Superior temporal gyrus (tissue), 1 donor: ENCODE measurements around the gene TMEM33.
"Not testable (repeated sequence)": the region's sequence is repeated elsewhere in the genome, so short reads cannot be mapped to it uniquely, and the experiment has no call there.

ENCODE experiments used
- DNase-seq: peaks from one replicate; pipeline ENCODE4 v3.0.0-alpha.2; 2016; ENCODE audit errors: extremely low spot score

The TMEM33 gene

DNA sequence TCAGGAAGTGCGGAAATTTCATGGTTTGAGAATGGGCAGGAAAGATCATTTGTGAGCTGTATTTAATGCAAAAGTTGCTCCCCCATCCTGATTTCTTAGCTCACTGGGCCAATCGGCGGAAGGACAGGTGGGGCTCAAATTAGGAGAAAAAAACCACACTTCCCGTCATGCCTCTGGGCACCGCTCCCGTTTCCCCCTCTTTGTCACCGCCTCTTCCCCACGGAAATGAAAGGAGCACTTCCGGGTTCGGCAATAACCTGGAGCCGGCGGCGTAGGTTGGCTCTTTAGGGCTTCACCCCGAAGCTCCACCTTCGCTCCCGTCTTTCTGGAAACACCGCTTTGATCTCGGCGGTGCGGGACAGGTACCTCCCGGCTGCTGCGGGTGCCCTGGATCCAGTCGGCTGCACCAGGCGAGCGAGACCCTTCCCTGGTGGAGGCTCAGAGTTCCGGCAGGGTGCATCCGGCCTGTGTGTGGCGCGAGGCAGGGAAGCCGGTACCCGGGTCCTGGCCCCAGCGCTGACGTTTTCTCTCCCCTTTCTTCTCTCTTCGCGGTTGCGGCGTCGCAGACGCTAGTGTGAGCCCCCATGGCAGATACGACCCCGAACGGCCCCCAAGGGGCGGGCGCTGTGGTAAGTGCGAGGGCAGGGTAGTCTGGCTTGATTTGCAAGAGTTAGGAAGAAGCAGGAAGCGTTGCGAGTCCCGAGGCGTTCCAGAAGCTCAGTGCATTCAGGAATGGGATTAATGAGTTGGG lies at the start of gene TMEM33:
Gene TMEM33, plus strand, starts transcription at position 529 of the 751 bp plus-strand sequence. Its CDS starts 56 bp downstream, at position 585.
- peak; percentile 96 for DNase-seq

- DNase-seq: no peak
Measured at GRCh38 chr4:41885456-41885855, 49.8 kb upstream of the TMEM33 start.

- no peak for DNase-seq
Measured at GRCh38 chr4:41887277-41887676, 48.0 kb upstream of the TMEM33 start.

DNA sequence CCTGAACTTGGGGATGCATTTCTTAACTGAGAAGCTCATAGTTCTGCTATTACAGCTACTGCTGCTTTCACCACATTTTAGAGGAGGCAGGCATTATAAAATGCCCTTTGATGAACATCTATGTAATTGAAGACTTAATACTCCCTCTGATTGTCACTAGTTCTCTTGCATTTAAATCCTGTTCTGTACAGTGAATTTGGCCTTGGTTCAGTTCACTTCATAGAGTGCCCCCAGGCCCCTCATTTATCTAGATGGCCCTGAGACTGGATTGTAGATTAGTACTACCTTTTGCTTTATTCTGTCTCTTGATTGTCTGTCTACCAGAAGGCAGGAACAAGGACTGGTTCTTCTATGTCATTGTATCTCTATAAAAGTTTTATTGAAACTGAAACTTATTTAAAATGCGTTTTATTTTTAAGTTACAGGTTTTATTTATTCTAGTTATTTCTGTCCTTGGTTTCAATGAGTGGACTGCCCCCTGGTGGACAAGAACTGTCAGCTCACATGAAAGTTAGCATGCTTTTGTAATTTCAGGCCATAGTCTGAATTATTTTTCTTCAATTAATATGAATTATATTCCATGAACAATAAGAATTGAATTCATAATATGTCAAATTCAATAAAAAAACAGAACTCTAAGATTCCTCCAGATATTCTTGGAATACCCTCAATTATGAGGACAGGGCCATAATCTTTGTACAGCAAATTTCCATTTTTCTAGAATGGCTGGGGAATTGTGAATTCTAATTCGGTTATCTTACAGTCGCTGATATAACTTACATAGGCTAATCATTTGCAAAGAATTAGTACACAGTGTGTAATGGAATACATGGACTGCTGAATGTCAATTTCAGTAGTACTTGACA lies 47.2 kb upstream of the TMEM33 start:
- peak; percentile 79 for DNase-seq

- DNase-seq: no peak
Measured at GRCh38 chr4:41888687-41889074, 46.5 kb upstream of the TMEM33 start.

GRCh38 chr4:41889317-41889716 lies 45.9 kb upstream of the TMEM33 start:
- no peak for DNase-seq

DNA sequence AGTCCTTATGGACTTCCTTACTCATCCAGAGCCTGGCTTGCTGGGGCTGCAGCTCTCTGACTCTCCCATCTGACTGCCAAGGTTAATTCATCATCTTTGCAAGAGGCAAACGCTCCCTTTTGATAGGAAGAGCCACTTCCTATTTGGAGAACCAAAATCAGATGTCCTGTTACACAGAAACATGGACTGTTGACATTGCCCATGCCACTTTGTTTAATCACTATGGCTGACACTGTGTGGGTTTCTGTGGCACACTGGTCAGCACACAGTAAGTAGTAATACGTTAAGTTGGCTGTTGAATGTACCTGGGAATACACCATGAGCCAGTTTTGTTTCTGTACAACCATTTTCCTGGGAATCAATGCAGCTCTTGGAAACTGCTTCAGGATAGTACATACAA lies 45.1 kb upstream of the TMEM33 start:
- DNase-seq: no peak

DNA sequence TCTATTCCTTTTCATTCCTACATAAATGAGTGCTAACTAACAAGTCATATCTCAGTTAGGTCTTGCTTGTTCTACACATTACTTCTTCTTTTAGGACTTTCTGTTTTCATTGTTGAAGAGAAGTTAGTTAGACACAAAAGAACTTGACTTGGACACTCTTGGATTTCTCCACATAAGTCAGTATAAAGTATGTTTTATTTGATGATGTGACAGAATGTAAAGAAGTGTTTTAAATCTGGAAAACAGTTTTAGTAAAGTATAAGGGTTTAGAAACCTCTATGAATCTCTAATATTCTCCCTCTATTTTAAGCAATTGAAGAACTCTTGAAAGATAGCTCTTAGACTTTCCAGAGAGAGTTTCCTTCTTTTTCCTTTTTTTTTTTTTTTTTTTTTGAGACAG lies 38.6 kb upstream of the TMEM33 start:
- DNase-seq: no peak

GRCh38 chr4:41897698-41898097 lies 37.5 kb upstream of the TMEM33 start:
- no peak for DNase-seq

GRCh38 chr4:41909136-41909535 lies 26.1 kb upstream of the TMEM33 start:
- not testable (repeated sequence) for DNase-seq

- DNase-seq: no peak
Measured at GRCh38 chr4:41912546-41912945, 22.7 kb upstream of the TMEM33 start.

DNA sequence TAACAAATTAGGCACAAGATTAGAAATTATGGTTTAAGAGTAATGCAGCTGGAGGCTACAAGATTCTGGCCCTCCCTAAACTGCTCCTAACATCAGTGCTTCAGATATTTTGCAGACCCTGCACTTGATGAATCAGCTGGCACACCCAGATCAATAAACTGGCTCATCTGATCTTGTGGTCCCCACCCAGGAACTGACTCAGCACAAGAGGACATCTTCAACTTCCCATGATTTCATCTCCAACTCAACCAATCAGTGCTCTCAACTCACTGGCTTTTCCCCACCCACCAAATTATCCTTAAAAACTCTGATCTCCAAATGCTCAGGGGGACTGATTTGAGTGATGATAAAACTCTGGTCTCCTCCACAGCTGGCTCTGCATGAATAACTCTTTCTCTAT lies 21.7 kb upstream of the TMEM33 start:
- DNase-seq: no peak

GRCh38 chr4:41918278-41918677 lies 17.0 kb upstream of the TMEM33 start:
- no peak for DNase-seq

DNA sequence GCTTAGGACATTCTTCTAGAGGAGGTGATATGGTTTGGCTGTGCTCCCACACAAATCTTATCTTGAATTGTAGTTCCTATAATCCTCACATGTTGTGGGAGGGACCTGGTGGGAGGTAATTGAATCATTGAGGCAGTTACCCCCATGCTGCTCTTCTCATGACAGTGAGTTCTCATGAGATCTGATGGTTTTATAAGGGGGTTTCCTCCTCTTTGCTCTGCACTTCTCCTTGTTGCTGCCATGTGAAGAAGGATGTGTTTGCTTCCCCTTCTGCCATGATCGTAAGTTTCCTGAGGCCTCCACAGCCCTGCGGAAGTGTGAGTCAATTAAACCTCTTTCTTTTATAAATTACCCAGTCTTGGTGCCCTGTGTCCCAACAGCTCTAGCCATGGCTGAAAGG lies 14.8 kb upstream of the TMEM33 start:
- not testable (repeated sequence) for DNase-seq

- no peak for DNase-seq
Measured at GRCh38 chr4:41921476-41921875, 13.8 kb upstream of the TMEM33 start.

DNA sequence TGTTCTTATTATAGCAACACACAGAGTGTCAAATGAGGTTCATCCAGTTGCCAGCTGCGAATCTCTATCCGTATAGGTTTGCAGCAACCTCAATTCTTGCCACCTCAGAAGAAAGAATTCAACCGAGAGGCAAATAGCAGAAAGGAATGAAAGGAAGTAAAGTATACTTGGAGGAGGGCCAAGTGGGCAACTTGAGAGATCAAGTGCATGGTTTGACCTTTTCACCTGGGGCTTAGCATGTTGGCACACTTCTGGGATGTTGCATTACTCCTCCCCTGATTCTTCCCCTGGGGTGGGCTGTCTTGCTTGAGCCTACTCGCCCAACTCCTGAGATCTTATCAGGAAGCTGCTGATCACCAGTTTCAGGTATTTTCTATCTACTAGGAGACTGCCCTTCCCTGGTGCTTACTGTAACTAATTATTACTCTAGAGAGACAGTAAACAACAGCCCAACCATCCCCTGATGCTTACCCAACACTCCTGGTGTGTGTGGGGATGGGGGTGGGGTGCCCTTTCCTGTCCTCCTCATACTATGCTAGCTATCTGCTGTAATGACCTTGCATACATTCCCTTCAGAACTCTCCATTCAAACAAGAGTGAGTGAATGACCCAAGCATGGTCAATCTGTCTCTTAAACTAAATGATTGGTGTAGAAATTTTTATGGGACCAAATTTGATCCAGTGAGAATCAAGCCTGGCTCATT lies 7.3 kb upstream of the TMEM33 start:
- DNase-seq: no peak

- peak; percentile 51 for DNase-seq
Measured at GRCh38 chr4:41930139-41930831, 4.9 kb upstream of the TMEM33 start.

GRCh38 chr4:41932988-41933387 lies 2.2 kb upstream of the TMEM33 start:
- DNase-seq: no peak

DNA sequence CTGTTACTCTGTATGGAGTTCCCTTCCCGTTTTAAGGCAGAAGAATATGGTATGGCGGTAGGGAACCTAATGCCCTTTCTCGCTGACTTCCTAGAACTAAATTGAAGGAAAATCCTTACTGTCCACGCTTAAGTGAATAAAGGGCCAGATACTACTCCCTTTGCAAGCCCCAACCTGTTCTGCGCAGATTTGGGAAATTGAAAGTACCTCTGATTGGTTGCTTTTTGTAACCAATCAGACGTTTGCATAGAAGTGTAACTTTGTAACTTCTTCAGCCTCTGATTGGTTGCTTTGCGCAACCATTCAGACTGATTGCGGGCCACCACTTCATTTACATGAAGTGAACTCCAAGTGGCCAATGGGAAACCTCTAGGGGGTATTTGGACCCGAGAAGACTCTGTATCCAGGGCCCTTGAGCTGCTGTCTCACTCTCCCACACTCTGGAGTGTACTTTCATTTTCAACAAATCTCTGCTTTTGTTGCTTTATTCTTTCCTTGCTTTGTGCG lies 1.2 kb upstream of the TMEM33 start:
- DNase-seq: no peak

- no peak for DNase-seq
Measured at GRCh38 chr4:41934514-41934900, 722 bp upstream of the TMEM33 start.

GRCh38 chr4:41935652-41936021 lies 408 bp downstream of the TMEM33 start:
- no peak for DNase-seq
